T-helper 1 cell treated with Interleukin-12 subunit alpha and Interleukin-12 subunit beta and Interleukin-4 antibody, amounts not matched to agents 30 ng/mL and 1 ng/mL, for 36 hours (primary cell): ENCODE measurements around the gene PRKACG. TPM values are rescaled to one million over a fixed set of nuclear protein-coding genes. Genes with fewer than 3 reads are reported as not detected.

Experiments used
- total RNA-seq: library from RNA; stranded (reverse); gene quantifications from 2 replicates; pipeline ENCODE4 v1.2.3, GENCODE V29; 2022

Gene PRKACG
- total RNA-seq, 1 donor from 2014 or later = not detected

Other genes starting within 250 kb of the PRKACG start
- 20.9 and 23.9 TPM in 2 replicates for gene FXN, start 21.6 kb upstream of the PRKACG start, total RNA-seq
- gene TJP2, start 160.2 kb upstream of the PRKACG start, total RNA-seq = 24.5 and 25.9 TPM in 2 replicates